ENCODE data around the gene FXYD5. TPM values are rescaled to one million over a fixed set of nuclear protein-coding genes. Genes with fewer than 3 reads are reported as not detected.

FXYD5 gene
- total and polyA plus RNA-seq, 2 donors (not counting 1 experiment from before 2014, with no cell fraction given), result 19.8 to 100 TPM

DNA sequence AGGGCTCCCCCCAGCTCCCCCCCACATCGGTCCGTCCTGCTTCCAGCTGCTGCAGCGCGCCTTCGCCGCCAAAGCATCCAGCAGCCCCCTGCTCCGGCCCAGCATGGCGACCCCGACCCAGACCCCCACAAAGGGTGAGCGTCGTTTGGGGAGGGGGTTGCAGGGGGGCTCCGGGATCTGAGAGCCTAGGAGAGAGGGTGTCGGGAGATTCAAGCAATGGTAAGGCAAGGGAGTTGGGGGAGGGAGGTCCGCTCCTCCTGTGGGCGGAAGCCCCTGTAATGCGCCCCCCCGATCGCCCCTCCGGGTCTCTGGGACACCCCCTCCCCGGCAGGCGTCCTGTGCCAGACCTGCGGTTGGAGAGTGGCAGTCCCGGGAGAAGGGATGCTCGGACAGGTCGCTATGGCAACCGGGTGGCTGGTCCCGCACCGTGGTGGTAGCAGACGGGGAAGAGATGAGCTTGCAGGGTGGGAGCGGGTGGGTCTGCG lies 11.3 kb upstream of the FXYD5 start, which contains the start of gene FXYD7:
Gene FXYD7, plus strand, starts transcription at position 25 of the 485 bp plus-strand sequence. Its CDS starts 79 bp downstream, at position 104.
- no peak within 1 kb of the TSS for H3K4me3 ChIP-seq (replicated peaks in 1 of 4; ENCODE audit: control extremely low read depth in 1 of 4, insufficient read depth in 1 of 4, low read depth in 3 of 4, low read length in 4 of 4)
- no peak within 1 kb of the TSS for H3K4me2 ChIP-seq (ENCODE audit: extremely low read depth, insufficient read depth, low read length)
- H3K27ac ChIP-seq (ENCODE audit: insufficient read depth, low read length), result no peak within 1 kb of the TSS
- H3K79me2 ChIP-seq (ENCODE audit: control insufficient read depth, insufficient read depth, low read length), result no peaks in the 10 kb centered on the region
- H3K9me3 ChIP-seq (ENCODE audit: control insufficient read depth, insufficient read depth, low read depth, low read length), result no peaks in the 10 kb centered on the region
- H2AFZ ChIP-seq (ENCODE audit: low read length), result no peak within 1 kb of the TSS
- no peak within 1 kb of the TSS for H3K9ac ChIP-seq (ENCODE audit: insufficient read depth, low read length)
- DNase-seq (ENCODE audit: low read depth in 2 of 2), result no peak
- no peaks in the 10 kb centered on the region for H4K20me1 ChIP-seq (ENCODE audit: control insufficient read depth, extremely low read depth, insufficient read depth, low read length)
- peaks cover 24% of the 10 kb centered on the region for H3K4me1 ChIP-seq (ENCODE audit: control insufficient read depth, extremely low read depth, insufficient read depth, low read length)
- no peaks in the 10 kb centered on the region for H3K36me3 ChIP-seq (ENCODE audit: control insufficient read depth, insufficient read depth, low read length)
- TF ChIP-seq EZH2 (IDR thresholded peaks at IDR 0.05; ENCODE audit: low read length, missing control alignments) (no peak), CTCF (conservative IDR thresholded peaks at IDR 0.05 in 1 of 2, IDR thresholded peaks at IDR 0.05 in 1 of 2; ENCODE audit: low read depth in 1 of 2, low read length in 2 of 2) (no peak)
- no peaks in the 10 kb centered on the region for H3K27me3 ChIP-seq (ENCODE audit: control insufficient read depth, insufficient read depth, low read length)

DNA sequence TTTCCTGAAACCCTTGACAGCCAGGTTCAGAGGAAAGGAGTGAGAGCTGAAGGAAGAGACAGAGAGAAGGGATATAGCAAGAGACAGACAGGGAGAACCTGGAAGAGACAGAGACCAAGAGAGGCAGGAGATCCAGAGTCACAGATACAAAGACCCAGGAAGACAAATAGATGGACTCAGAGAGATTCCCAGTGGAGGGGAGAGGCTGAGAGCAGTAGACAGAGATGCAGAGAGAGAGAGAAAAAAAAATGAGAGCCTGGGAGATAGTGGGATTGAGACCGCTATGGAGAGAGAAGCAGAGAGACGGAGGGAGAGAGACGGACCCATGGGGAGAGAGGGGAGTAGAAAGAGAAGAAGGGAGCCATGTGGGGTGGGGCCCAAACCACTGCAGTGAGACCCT lies 10.7 kb upstream of the FXYD5 start:
- no peaks in the 10 kb centered on the region for H3K27me3 ChIP-seq (ENCODE audit: control insufficient read depth, insufficient read depth, low read length)
- peaks cover 20% of the 10 kb centered on the region for H3K4me1 ChIP-seq (ENCODE audit: control insufficient read depth, extremely low read depth, insufficient read depth, low read length)
- no peaks in the 10 kb centered on the region for H4K20me1 ChIP-seq (ENCODE audit: control insufficient read depth, extremely low read depth, insufficient read depth, low read length)
- DNase-seq (ENCODE audit: low read depth in 2 of 2), result no peak
- H3K79me2 ChIP-seq (ENCODE audit: control insufficient read depth, insufficient read depth, low read length), result no peaks in the 10 kb centered on the region
- H3K27ac ChIP-seq (ENCODE audit: insufficient read depth, low read length), result no peak overlapping the region
- no peak overlapping the region for H3K4me3 ChIP-seq (replicated peaks in 1 of 4; ENCODE audit: control extremely low read depth in 1 of 4, insufficient read depth in 1 of 4, low read depth in 3 of 4, low read length in 4 of 4)
- no peaks in the 10 kb centered on the region for H3K36me3 ChIP-seq (ENCODE audit: control insufficient read depth, insufficient read depth, low read length)
- H3K9ac ChIP-seq (ENCODE audit: insufficient read depth, low read length), result no peak overlapping the region
- no peak overlapping the region for H3K4me2 ChIP-seq (ENCODE audit: extremely low read depth, insufficient read depth, low read length)
- TF ChIP-seq CTCF (conservative IDR thresholded peaks at IDR 0.05 in 1 of 2, IDR thresholded peaks at IDR 0.05 in 1 of 2; ENCODE audit: low read depth in 1 of 2, low read length in 2 of 2), result no peak
- no peak for TF ChIP-seq EZH2 (IDR thresholded peaks at IDR 0.05; ENCODE audit: low read length, missing control alignments)
- no peak overlapping the region for H2AFZ ChIP-seq (ENCODE audit: low read length)
- no peaks in the 10 kb centered on the region for H3K9me3 ChIP-seq (ENCODE audit: control insufficient read depth, insufficient read depth, low read depth, low read length)

DNA sequence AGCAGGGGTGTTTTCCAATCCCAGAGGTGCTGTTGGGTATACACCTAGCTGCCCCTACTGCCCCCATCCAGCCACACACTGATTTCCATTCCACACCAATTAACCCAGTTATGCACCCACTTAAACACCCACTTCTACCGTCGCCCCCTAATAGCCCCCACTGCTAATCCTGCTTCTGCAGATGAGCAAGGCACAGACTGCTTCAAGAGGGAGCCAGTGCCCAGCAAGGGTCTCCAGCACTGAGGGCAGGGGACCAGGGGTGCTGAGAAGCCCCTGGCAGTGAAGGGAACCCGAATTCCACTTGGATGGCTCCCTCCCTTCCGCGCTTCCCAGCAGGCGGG lies 10.3 kb upstream of the FXYD5 start:
- no peaks in the 10 kb centered on the region for H3K9me3 ChIP-seq (ENCODE audit: control insufficient read depth, insufficient read depth, low read depth, low read length)
- H3K4me3 ChIP-seq (replicated peaks in 1 of 4; ENCODE audit: control extremely low read depth in 1 of 4, insufficient read depth in 1 of 4, low read depth in 3 of 4, low read length in 4 of 4), result no peak overlapping the region
- no peak overlapping the region for H3K27ac ChIP-seq (ENCODE audit: insufficient read depth, low read length)
- H3K4me2 ChIP-seq (ENCODE audit: extremely low read depth, insufficient read depth, low read length), result no peak overlapping the region
- H3K79me2 ChIP-seq (ENCODE audit: control insufficient read depth, insufficient read depth, low read length), result no peaks in the 10 kb centered on the region
- no peaks in the 10 kb centered on the region for H4K20me1 ChIP-seq (ENCODE audit: control insufficient read depth, extremely low read depth, insufficient read depth, low read length)
- no peak for DNase-seq (ENCODE audit: low read depth in 2 of 2)
- peaks cover 17% of the 10 kb centered on the region for H3K4me1 ChIP-seq (ENCODE audit: control insufficient read depth, extremely low read depth, insufficient read depth, low read length)
- TF ChIP-seq CTCF (conservative IDR thresholded peaks at IDR 0.05 in 1 of 2, IDR thresholded peaks at IDR 0.05 in 1 of 2; ENCODE audit: low read depth in 1 of 2, low read length in 2 of 2) (no peak), EZH2 (IDR thresholded peaks at IDR 0.05; ENCODE audit: low read length, missing control alignments) (no peak)
- no peaks in the 10 kb centered on the region for H3K27me3 ChIP-seq (ENCODE audit: control insufficient read depth, insufficient read depth, low read length)
- no peak overlapping the region for H3K9ac ChIP-seq (ENCODE audit: insufficient read depth, low read length)
- H2AFZ ChIP-seq (ENCODE audit: low read length), result no peak overlapping the region
- H3K36me3 ChIP-seq (ENCODE audit: control insufficient read depth, insufficient read depth, low read length), result no peaks in the 10 kb centered on the region

Measured in fibroblast of lung (primary cell).